Mesenchymal stem cell (in vitro differentiated cells and primary cell): ENCODE results near the gene EIF4H.
"Not testable (repeated sequence)": the region's sequence is repeated elsewhere in the genome, so short reads cannot be mapped to it uniquely, and the experiment has no call there.

Experiments
- DNase-seq: peaks from one replicate; pipeline ENCODE4 v3.0.0-alpha.2; 2013
- H2AFZ ChIP-seq: one replicate; pipeline ENCODE4 v1.6.1; 2013; ENCODE audit warnings: low read depth, mild to moderate bottlenecking, control low read depth, inconsistent platforms, low read length, moderate library complexity
- H2AK5ac ChIP-seq: 2 replicates; pipeline ENCODE4 v1.6.1; 2013; ENCODE audit warnings: low read length, moderate library complexity, mild to moderate bottlenecking, inconsistent platforms; ENCODE audit not compliant: severe bottlenecking
- H2BK120ac ChIP-seq: one replicate; pipeline ENCODE4 v1.6.1; 2013; ENCODE audit warnings: low read depth, mild to moderate bottlenecking, inconsistent platforms, low read length, moderate library complexity
- H2BK12ac ChIP-seq, 2 experiments: one replicate each; pipeline ENCODE4 v1.6.1; 2013; ENCODE audit warnings: inconsistent platforms in 2 of 2, low read length in 2 of 2, mild to moderate bottlenecking in 2 of 2, moderate library complexity in 2 of 2, control low read depth in 1 of 2
- H2BK15ac ChIP-seq: one replicate; pipeline ENCODE4 v1.6.1; 2013; ENCODE audit warnings: mild to moderate bottlenecking, low read depth, inconsistent platforms; ENCODE audit not compliant: poor library complexity, severe bottlenecking
- H2BK5ac ChIP-seq: 2 replicates; pipeline ENCODE4 v1.6.1; 2013; ENCODE audit warnings: low read depth, mild to moderate bottlenecking, low read length, control low read depth, inconsistent platforms; ENCODE audit not compliant: poor library complexity, severe bottlenecking
- H3K14ac ChIP-seq, 2 experiments: one replicate each; pipeline ENCODE4 v1.6.1; 2013; ENCODE audit warnings: inconsistent platforms in 2 of 2, low read length in 2 of 2, control low read depth in 1 of 2, mild to moderate bottlenecking in 1 of 2, moderate library complexity in 1 of 2
- H3K18ac ChIP-seq, 2 experiments: one replicate each; pipeline ENCODE4 v1.6.1; 2013; ENCODE audit warnings: inconsistent platforms in 2 of 2, low read length in 2 of 2, control low read depth in 1 of 2, low read depth in 1 of 2, mild to moderate bottlenecking in 1 of 2
- H3K23ac ChIP-seq, 2 experiments: one replicate each; pipeline ENCODE4 v1.6.1; 2013; ENCODE audit warnings: inconsistent platforms in 2 of 2, low read length in 2 of 2, mild to moderate bottlenecking in 2 of 2, moderate library complexity in 2 of 2, control low read depth in 1 of 2
- H3K27ac ChIP-seq: 2 replicates; pipeline ENCODE4 v1.5.1; 2013; ENCODE audit warnings: mild to moderate bottlenecking, moderate library complexity, low read length, control low read depth, inconsistent platforms; ENCODE audit not compliant: poor library complexity, severe bottlenecking
- H3K27me3 ChIP-seq, 2 experiments: 2 replicates each; pipeline versions ENCODE4 v1.6.1 to v1.7.0; 2013; ENCODE audit warnings: low read length in 2 of 2, mild to moderate bottlenecking in 2 of 2, moderate library complexity in 2 of 2, control low read depth in 1 of 2, inconsistent platforms in 1 of 2; ENCODE audit not compliant: control insufficient read depth in 1 of 2, insufficient read depth in 1 of 2
- H3K36me3 ChIP-seq, 2 experiments: 2 replicates each; pipeline versions ENCODE4 v1.6.1 to v1.7.0; 2013; ENCODE audit warnings: low read length in 2 of 2, control low read depth in 1 of 2, inconsistent platforms in 1 of 2, low read depth in 1 of 2, mild to moderate bottlenecking in 1 of 2; ENCODE audit not compliant: insufficient read depth in 2 of 2, control insufficient read depth in 1 of 2
- H3K4ac ChIP-seq, 2 experiments: one replicate each; pipeline ENCODE4 v1.6.1; 2013; ENCODE audit warnings: inconsistent platforms in 2 of 2, low read length in 2 of 2, mild to moderate bottlenecking in 2 of 2, moderate library complexity in 2 of 2, control low read depth in 1 of 2, low read depth in 1 of 2
- H3K4me1 ChIP-seq: 2 replicates; pipeline ENCODE4 v1.6.1; 2013; ENCODE audit warnings: low read depth, low read length, control low read depth; ENCODE audit not compliant: control insufficient read depth, insufficient read depth
- H3K4me2 ChIP-seq: 2 replicates; pipeline ENCODE4 v1.6.1; 2013; ENCODE audit warnings: low read length, mild to moderate bottlenecking, inconsistent platforms; ENCODE audit not compliant: poor library complexity, severe bottlenecking
- H3K4me3 ChIP-seq, 2 experiments: 2 replicates each; pipeline versions ENCODE4 v1.5.1 to v1.7.0; 2013; ENCODE audit warnings: low read length in 2 of 2, mild to moderate bottlenecking in 2 of 2, control low read depth in 1 of 2, low read depth in 1 of 2; ENCODE audit not compliant: insufficient read depth in 1 of 2
- H3K79me1 ChIP-seq: replicated peaks from 2 replicates; pipeline ENCODE4 v1.6.1; 2013; ENCODE audit warnings: mild to moderate bottlenecking, control low read depth, low read length, inconsistent platforms; ENCODE audit not compliant: poor library complexity, severe bottlenecking
- H3K9ac ChIP-seq: 2 replicates; pipeline ENCODE4 v1.7.0; 2013; ENCODE audit warnings: mild to moderate bottlenecking, low read length, moderate library complexity
- H3K9me3 ChIP-seq: 2 replicates; pipeline ENCODE4 v1.7.0; 2013; ENCODE audit warnings: mild to moderate bottlenecking, low read length; ENCODE audit not compliant: control insufficient read depth
- H4K8ac ChIP-seq: one replicate; pipeline ENCODE4 v1.6.1; 2013; ENCODE audit warnings: inconsistent platforms, mild to moderate bottlenecking, low read length, moderate library complexity
- H4K91ac ChIP-seq: one replicate; pipeline ENCODE4 v1.6.1; 2013; ENCODE audit warnings: mild to moderate bottlenecking, low read length, inconsistent platforms
- WGBS: methylation state at CpG from one replicate; pipeline ENCODE4 v1.1.7; 2013; ENCODE audit warnings: mixed read lengths; 5-methylcytosine and 5-hydroxymethylcytosine counted together

EIF4H gene

GRCh38 chr7:74203956-74204618 lies 29.9 kb downstream of the EIF4H start:
- Histone ChIP-seq H3K4me1 (peaks cover 14% of the 10 kb centered on the region), H3K14ac (no peak overlapping the region), H2BK12ac (no peak overlapping the region), H2BK5ac (no peak overlapping the region), H3K9ac (no peak overlapping the region), H3K4me3 (no peak overlapping the region), H3K36me3 (peaks cover 4 to 5% of the 10 kb centered on the region in 2 experiments), H3K27me3 (no peaks in the 10 kb centered on the region), H2BK120ac (no peak overlapping the region), H4K8ac (no peak overlapping the region), H3K18ac (no peak overlapping the region), H4K91ac (no peak overlapping the region), H3K4ac (no peak overlapping the region), H3K27ac (no peak overlapping the region), H3K9me3 (no peaks in the 10 kb centered on the region), H2BK15ac (no peak overlapping the region), H3K23ac (no peak overlapping the region), H2AK5ac (no peak overlapping the region), H3K79me1 (no peaks in the 10 kb centered on the region), H3K4me2 (no peak overlapping the region), H2AFZ (no peak overlapping the region)
- DNase-seq, result no peak
- 100% methylated on average over 1 of the region's 1 CpG for WGBS

- H3K27me3 ChIP-seq, H3K4me2 ChIP-seq, H3K9ac ChIP-seq, H3K4ac ChIP-seq, H2BK15ac ChIP-seq, H3K9me3 ChIP-seq, H3K79me1 ChIP-seq, H3K23ac ChIP-seq, H2AFZ ChIP-seq, H2BK5ac ChIP-seq, H3K4me1 ChIP-seq, H3K36me3 ChIP-seq, H4K8ac ChIP-seq, H3K14ac ChIP-seq, H3K27ac ChIP-seq, H2BK120ac ChIP-seq, H3K4me3 ChIP-seq, H3K18ac ChIP-seq, DNase-seq, H2AK5ac ChIP-seq, H4K91ac ChIP-seq: not testable (repeated sequence)
- WGBS, result 97% methylated on average over 10 of the region's 10 CpGs
- peak overlapping the region in 1 of 2 experiments; percentile 63 for H2BK12ac ChIP-seq
These were observed 31.9 kb downstream of the EIF4H start for GRCh38 chr7:74206052-74206451.

GRCh38 chr7:74206589-74207120 lies 32.5 kb downstream of the EIF4H start:
- peak; percentile 78 for DNase-seq

GRCh38 chr7:74207586-74207985 lies 33.4 kb downstream of the EIF4H start:
- Histone ChIP-seq H3K27me3 (no peaks in the 10 kb centered on the region), H3K14ac (no peak overlapping the region), H3K36me3 (no peaks in the 10 kb centered on the region), H3K4me1 (peaks cover 10% of the 10 kb centered on the region), H4K8ac (no peak overlapping the region), H3K27ac (no peak overlapping the region), H2AK5ac (no peak overlapping the region), H3K9ac (no peak overlapping the region), H2BK5ac (no peak overlapping the region), H3K9me3 (no peaks in the 10 kb centered on the region), H2BK120ac (no peak overlapping the region), H3K4me2 (no peak overlapping the region), H3K4me3 (no peak overlapping the region), H2BK15ac (no peak overlapping the region), H3K23ac (no peak overlapping the region), H3K79me1 (no peaks in the 10 kb centered on the region), H3K18ac (no peak overlapping the region), H3K4ac (no peak overlapping the region), H4K91ac (peak overlapping the region; percentile 53), H2AFZ (no peak overlapping the region), H2BK12ac (peak overlapping the region in 1 of 2 experiments; percentile 37)
- no peak for DNase-seq
- 98% methylated on average over 11 of the region's 11 CpGs for WGBS

More at GRCh38 chr7:74206589-74207120, 32.5 kb downstream of the EIF4H start:
- H3K4me2 ChIP-seq, result peak overlapping the region; percentile 71
- H2AK5ac ChIP-seq, result no peak overlapping the region
- peak overlapping the region; percentile 84 for H4K8ac ChIP-seq
- no peak overlapping the region for H3K4ac ChIP-seq
- peak overlapping the region; percentile 78 for H4K91ac ChIP-seq
- peak overlapping the region in 1 of 2 experiments; percentile 82 for H3K14ac ChIP-seq
- 19% methylated on average over 22 of the region's 23 CpGs for WGBS
- H3K27ac ChIP-seq, result no peak overlapping the region
- no peaks in the 10 kb centered on the region for H3K79me1 ChIP-seq
- peak overlapping the region in 1 of 2 experiments; percentile 70 for H3K4me3 ChIP-seq
- H2BK12ac ChIP-seq, result peak overlapping the region; percentile 15 to 63
- peak overlapping the region in 1 of 2 experiments; percentile 31 for H3K18ac ChIP-seq
- H2AFZ ChIP-seq, result peak overlapping the region; percentile 29
- H3K9me3 ChIP-seq, result no peaks in the 10 kb centered on the region
- no peak overlapping the region for H3K23ac ChIP-seq
- no peak overlapping the region for H2BK15ac ChIP-seq
- H2BK120ac ChIP-seq, result no peak overlapping the region
- H3K36me3 ChIP-seq, result no peaks in the 10 kb centered on the region
- H3K27me3 ChIP-seq, result no peaks in the 10 kb centered on the region
- peaks cover 10% of the 10 kb centered on the region for H3K4me1 ChIP-seq
- H2BK5ac ChIP-seq, result no peak overlapping the region
- peak overlapping the region; percentile 69 for H3K9ac ChIP-seq
